HepG2 (cell line): ENCODE measurements around the gene LAMC1.

Experiments used
- MNT ChIP-seq: fragments of 450-650 bp; IDR thresholded peaks from 2 replicates; pipeline ENCODE4 v1.6.1; 2016
- POLR2AphosphoS2 ChIP-seq: IDR thresholded peaks from 2 replicates; pipeline ENCODE4 v1.6.1; 2011; ENCODE audit warnings: low read depth, low read length, improper control_type of control experiment

GRCh38 chr1:182995894-182996293 is 27.3 kb upstream of the LAMC1 start:
- TF ChIP-seq MNT, result no peak
- TF ChIP-seq POLR2AphosphoS2, result no peak
